ENCODE results near the gene ALPP.
"Not testable (repeated sequence)": the region's sequence is repeated elsewhere in the genome, so short reads cannot be mapped to it uniquely, and the experiment has no call there.

The ALPP gene

DNA sequence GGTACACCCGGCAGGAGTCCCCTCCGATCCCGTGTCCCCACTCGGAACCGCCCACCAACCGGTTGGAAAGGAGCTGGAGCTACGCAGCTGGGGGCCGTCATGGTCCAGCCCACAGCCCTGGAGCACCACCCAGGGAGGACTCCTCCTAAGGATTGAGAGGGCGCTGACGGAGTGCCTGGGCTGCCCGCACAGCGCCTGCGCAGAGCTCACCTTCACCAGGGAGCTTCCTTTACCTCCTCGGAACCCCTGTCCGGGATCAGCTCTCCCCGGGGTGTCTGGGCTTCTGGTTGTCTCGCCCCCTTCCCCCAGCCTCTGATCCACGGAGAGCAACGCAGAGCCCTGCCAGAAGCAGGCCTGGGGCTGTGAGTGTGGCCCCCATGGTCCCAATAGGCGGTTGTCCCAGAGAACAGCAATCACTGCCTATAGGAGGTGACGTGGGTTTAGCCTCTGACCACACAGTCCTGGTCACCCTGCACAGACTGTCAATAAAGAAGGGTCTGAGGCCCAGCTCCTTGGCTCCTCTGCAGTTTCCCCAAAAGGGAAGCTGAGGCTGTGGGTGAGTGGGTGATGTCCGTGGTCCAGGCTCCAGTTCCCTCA lies 42.7 kb downstream of the ALPP start:
- ChIA-PET POLR2A (no interaction called here), CTCF (interaction anchor here (0.5 to 0.7 kb wide), 5 partner anchors 16 to 491 kb away, joined by 3 to 6 read pairs (median 3); no protein-coding TSS in a partner anchor)
- peak; percentile 47 for TF ChIP-seq ZNF335 (tag by site-specific recombination; conservative IDR thresholded peaks at IDR 0.05)
- no peak for TF ChIP-seq ZNF701 (tag by site-specific recombination; IDR thresholded peaks at IDR 0.05)
- H3K9me3 ChIP-seq (ENCODE audit: control insufficient read depth, insufficient read depth, low read depth, low read length) = no peaks in the 10 kb centered on the region
- no peaks in the 10 kb centered on the region for H3K36me3 ChIP-seq (ENCODE audit: control insufficient read depth in 2 of 2, insufficient read depth in 1 of 2, low read length in 2 of 2)
- no peak overlapping the region; the same call in 1 of the 2 replicates for H3K27ac ChIP-seq (ENCODE audit: extremely low read depth, low read depth, low read length)
- H3K4me3 ChIP-seq (ENCODE audit: low read depth, low read length) = peak overlapping the region; percentile 49
- H3K4me1 ChIP-seq (ENCODE audit: control insufficient read depth, insufficient read depth, low read length) = no peaks in the 10 kb centered on the region

DNA sequence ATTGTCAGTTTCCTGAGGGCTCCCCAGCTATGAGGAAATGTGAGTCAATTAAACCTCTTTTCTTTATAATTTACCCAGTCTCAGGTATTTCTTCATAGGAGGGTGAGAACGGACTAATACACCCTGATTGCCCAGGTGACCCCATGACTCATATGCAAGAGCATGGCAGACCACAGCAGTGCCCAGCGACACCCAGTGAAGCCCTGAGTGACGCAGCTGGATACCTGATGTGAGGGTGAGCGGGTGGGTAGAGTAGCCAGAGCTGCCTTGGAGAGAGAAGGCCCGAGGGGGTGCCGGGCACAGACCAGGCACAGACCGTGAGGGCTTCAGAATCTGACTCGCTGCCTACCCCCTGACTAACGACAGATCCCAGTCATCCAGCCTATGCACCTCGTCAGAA lies 43.5 kb downstream of the ALPP start:
- TF ChIP-seq ZBTB21 (tag by site-specific recombination; IDR thresholded peaks at IDR 0.05) (no peak), ZNF157 (tag by site-specific recombination; IDR thresholded peaks at IDR 0.05) (no peak), HOXD13 (CRISPR knock-in tag; IDR thresholded peaks at IDR 0.05; ENCODE audit: borderline replicate concordance) (no peak), ZNF274 (IDR thresholded peaks at IDR 0.05; ENCODE audit: low read length) (no peak), ZNF274 (tag by site-specific recombination; IDR thresholded peaks at IDR 0.05; ENCODE audit: borderline replicate concordance) (no peak), ZFP69B (tag by site-specific recombination; IDR thresholded peaks at IDR 0.05) (no peak), ZNF777 (tag by site-specific recombination; IDR thresholded peaks at IDR 0.05; ENCODE audit: borderline replicate concordance) (no peak)
- H3K4me1 ChIP-seq (ENCODE audit: control insufficient read depth, insufficient read depth, low read length) = no peaks in the 10 kb centered on the region
- H3K9me3 ChIP-seq (ENCODE audit: control insufficient read depth, insufficient read depth, low read depth, low read length) = no peaks in the 10 kb centered on the region
- no peak overlapping the region for H3K4me3 ChIP-seq (ENCODE audit: low read depth, low read length)
- ChIA-PET CTCF (interaction anchor here (0.7 kb wide), 1 partner anchor 284 kb away, joined by 3 read pairs; no protein-coding TSS in a partner anchor), POLR2A (no interaction called here)
- no peaks in the 10 kb centered on the region for H3K36me3 ChIP-seq (ENCODE audit: control insufficient read depth in 2 of 2, insufficient read depth in 1 of 2, low read length in 2 of 2)
- no peak overlapping the region for H3K27ac ChIP-seq (ENCODE audit: extremely low read depth, low read depth, low read length)

DNA sequence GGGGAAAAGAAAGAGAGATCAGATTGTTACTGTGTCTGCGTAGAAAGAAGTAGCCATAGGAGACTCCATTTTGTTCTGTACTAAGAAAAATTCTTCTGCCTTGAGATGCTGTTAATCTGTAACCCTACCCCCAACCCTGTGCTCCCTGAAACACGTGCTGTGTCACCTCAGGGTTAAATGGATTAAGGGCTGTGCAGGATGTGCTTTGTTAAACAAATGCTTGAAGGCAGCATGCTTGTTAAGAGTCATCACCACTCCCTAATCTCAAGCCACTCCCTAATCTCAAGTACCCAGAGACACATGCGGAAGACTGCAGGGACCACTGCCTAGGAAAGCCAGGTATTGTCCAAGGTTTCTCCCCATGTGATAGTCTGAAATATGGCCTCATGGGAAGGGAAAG lies 44.4 kb downstream of the ALPP start:
- POLR2A ChIA-PET; H3K4me3 ChIP-seq (ENCODE audit: low read depth, low read length); H3K27ac ChIP-seq (ENCODE audit: extremely low read depth, low read depth, low read length); H3K9me3 ChIP-seq (ENCODE audit: control insufficient read depth, insufficient read depth, low read depth, low read length); H3K36me3 ChIP-seq (ENCODE audit: control insufficient read depth in 2 of 2, insufficient read depth in 1 of 2, low read length in 2 of 2); H3K4me1 ChIP-seq (ENCODE audit: control insufficient read depth, insufficient read depth, low read length): not testable (repeated sequence)
- TF ChIP-seq WT1 (tag by site-specific recombination; IDR thresholded peaks at IDR 0.05) = peak; percentile 89
- TF ChIP-seq, protein P1, sequence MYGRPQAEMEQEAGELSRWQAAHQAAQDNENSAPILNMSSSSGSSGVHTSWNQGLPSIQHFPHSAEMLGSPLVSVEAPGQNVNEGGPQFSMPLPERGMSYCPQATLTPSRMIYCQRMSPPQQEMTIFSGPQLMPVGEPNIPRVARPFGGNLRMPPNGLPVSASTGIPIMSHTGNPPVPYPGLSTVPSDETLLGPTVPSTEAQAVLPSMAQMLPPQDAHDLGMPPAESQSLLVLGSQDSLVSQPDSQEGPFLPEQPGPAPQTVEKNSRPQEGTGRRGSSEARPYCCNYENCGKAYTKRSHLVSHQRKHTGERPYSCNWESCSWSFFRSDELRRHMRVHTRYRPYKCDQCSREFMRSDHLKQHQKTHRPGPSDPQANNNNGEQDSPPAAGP (tag by site-specific recombination; IDR thresholded peaks at IDR 0.05) = peak; percentile 74
- CTCF ChIA-PET = interaction anchor here (0.7 kb wide), 1 partner anchor 283 kb away, joined by 3 read pairs; no protein-coding TSS in a partner anchor

DNA sequence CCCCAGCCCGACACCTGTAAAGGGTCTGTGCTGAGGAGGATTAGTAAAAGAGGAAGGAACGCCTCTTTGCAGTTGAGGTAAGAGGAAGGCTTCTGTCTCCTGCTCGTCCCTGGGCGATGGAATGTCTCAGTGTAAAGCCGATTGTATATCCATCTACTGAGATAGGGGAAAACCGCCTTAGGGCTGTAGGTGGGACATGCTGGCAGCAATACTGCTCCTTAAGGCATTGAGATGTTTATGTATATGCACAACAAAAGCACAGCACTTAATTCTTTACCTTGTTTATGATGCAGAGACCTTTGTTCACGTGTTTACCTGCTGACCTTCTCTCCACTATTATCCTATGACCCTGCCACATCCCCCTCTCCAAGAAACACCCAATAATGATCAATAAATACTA lies 44.9 kb downstream of the ALPP start:
- H3K27ac ChIP-seq (ENCODE audit: extremely low read depth, low read depth, low read length); H3K36me3 ChIP-seq (ENCODE audit: control insufficient read depth in 2 of 2, insufficient read depth in 1 of 2, low read length in 2 of 2); H3K9me3 ChIP-seq (ENCODE audit: control insufficient read depth, insufficient read depth, low read depth, low read length); POLR2A ChIA-PET; H3K4me3 ChIP-seq (ENCODE audit: low read depth, low read length); CTCF ChIA-PET; H3K4me1 ChIP-seq (ENCODE audit: control insufficient read depth, insufficient read depth, low read length): not testable (repeated sequence)

DNA sequence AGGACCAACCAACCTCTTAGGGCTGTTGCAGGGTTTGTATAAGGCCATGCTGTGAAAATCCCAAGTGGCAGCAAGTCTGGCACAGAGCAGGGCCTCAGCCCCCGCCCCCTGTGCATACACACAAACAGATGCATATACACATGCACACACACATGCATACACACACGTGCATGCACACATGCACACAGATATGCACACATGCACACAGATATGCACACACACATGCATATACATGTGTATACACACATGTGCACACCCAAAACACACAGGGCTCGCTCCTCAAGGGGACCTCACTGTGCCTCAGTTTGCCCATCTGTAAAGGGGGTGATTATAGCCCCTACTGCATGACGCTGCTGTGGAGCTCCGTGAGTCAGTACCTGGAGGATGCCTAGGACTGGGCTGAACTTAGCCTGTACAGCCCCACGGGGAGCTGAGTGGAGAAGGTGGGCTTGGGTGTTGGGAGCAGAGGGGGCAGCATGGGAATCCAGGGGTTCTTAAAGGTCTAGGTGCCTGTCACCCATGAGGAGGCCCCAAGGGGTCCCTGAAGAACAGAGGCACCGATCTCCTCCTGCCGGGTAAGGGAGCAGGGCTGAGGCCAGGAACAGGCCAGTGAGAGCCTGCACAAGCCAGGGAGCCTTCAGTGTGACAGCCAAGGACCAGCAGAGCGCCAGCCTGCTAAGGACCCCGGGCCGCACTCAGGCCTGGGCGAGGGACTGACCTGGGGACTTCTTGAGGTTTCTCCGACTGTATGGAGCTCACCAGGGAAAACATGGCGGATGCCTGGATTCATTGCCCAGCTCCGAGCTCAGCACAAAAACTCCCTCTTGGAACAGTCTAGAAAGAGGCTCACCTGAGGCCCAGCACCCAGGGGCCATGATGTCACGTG lies 53.4 kb downstream of the ALPP start:
- POLR2A ChIA-PET = no interaction called here
- Histone ChIP-seq H3K4me3 (ENCODE audit: low read depth, low read length) (no peak overlapping the region), H3K27ac (ENCODE audit: extremely low read depth, low read depth, low read length) (no peak overlapping the region), H3K4me1 (ENCODE audit: control insufficient read depth, insufficient read depth, low read length) (no peaks in the 10 kb centered on the region), H3K9me3 (ENCODE audit: control insufficient read depth, insufficient read depth, low read depth, low read length) (no peaks in the 10 kb centered on the region), H3K36me3 (ENCODE audit: control insufficient read depth in 2 of 2, insufficient read depth in 1 of 2, low read length in 2 of 2) (no peaks in the 10 kb centered on the region)
- CTCF ChIA-PET = interaction anchor here (0.6 to 0.9 kb wide), 3 partner anchors 92 to 406 kb away, joined by 3 read pairs; no protein-coding TSS in a partner anchor
- TF ChIP-seq, protein P2, sequence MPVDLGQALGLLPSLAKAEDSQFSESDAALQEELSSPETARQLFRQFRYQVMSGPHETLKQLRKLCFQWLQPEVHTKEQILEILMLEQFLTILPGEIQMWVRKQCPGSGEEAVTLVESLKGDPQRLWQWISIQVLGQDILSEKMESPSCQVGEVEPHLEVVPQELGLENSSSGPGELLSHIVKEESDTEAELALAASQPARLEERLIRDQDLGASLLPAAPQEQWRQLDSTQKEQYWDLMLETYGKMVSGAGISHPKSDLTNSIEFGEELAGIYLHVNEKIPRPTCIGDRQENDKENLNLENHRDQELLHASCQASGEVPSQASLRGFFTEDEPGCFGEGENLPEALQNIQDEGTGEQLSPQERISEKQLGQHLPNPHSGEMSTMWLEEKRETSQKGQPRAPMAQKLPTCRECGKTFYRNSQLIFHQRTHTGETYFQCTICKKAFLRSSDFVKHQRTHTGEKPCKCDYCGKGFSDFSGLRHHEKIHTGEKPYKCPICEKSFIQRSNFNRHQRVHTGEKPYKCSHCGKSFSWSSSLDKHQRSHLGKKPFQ (tag by site-specific recombination; IDR thresholded peaks at IDR 0.05) = no peak
- TF ChIP-seq, protein P3, sequence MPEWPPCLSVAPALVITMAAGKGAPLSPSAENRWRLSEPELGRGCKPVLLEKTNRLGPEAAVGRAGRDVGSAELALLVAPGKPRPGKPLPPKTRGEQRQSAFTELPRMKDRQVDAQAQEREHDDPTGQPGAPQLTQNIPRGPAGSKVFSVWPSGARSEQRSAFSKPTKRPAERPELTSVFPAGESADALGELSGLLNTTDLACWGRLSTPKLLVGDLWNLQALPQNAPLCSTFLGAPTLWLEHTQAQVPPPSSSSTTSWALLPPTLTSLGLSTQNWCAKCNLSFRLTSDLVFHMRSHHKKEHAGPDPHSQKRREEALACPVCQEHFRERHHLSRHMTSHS (tag by site-specific recombination; IDR thresholded peaks at IDR 0.05) = no peak
- TF ChIP-seq ZNF169 (tag by site-specific recombination; IDR thresholded peaks at IDR 0.05) = no peak
- TF ChIP-seq KLF10 (tag by site-specific recombination; IDR thresholded peaks at IDR 0.05) = no peak
- no peak for TF ChIP-seq ZNF561 (tag by site-specific recombination; IDR thresholded peaks at IDR 0.05; ENCODE audit: borderline replicate concordance)
- TF ChIP-seq KLF8 (tag by site-specific recombination; IDR thresholded peaks at IDR 0.05) = no peak
- TF ChIP-seq ZSCAN23 (tag by site-specific recombination; IDR thresholded peaks at IDR 0.05) = no peak

Data from HEK293 (cell line).